Uterus (tissue), 4 donors: ENCODE data around the gene PLA2G4F. TPM values are rescaled to one million over a fixed set of nuclear protein-coding genes. Genes with fewer than 3 reads are reported as not detected.
A peak's percentile ranks its signal among the peaks of the same experiment; 100 is the strongest.

Experiments
- DNase-seq, 2 donors: peaks; one replicate each; pipeline ENCODE4 v3.0.0-alpha.2; 2019 to 2020
- H3K27ac ChIP-seq, 2 donors: fragments of 200-600 bp; sonication (generic); 1 replicate in 1 of 2; 2 replicates in 1 of 2; pipeline ENCODE4 v1.5.1; 2016 to 2018
- H3K27me3 ChIP-seq, 2 donors: fragments of 200-600 bp; sonication (generic); one replicate each; pipeline ENCODE4 v1.5.1; 2018 to 2019; ENCODE audit warnings: control low read depth in 1 of 2
- H3K36me3 ChIP-seq, 2 donors: fragments of 200-600 bp; sonication (generic); one replicate each; pipeline ENCODE4 v1.5.1; 2019; ENCODE audit warnings: control low read depth in 1 of 2
- H3K4me1 ChIP-seq, 2 donors: fragments of 200-600 bp; sonication (generic); one replicate each; pipeline ENCODE4 v1.5.1; 2018 to 2019; ENCODE audit warnings: control low read depth in 1 of 2
- H3K4me3 ChIP-seq, 2 donors: fragments of 200-600 bp; sonication (generic); 1 replicate in 1 of 2; 2 replicates in 1 of 2; pipeline ENCODE4 v1.5.1; 2018 to 2019; ENCODE audit warnings: mild to moderate bottlenecking in 1 of 2
- H3K9me3 ChIP-seq, 2 donors: fragments of 200-600 bp; sonication (generic); one replicate each; pipeline ENCODE4 v1.5.1; 2019; ENCODE audit warnings: control low read depth in 1 of 2
- POLR2A ChIP-seq, 2 donors: fragments of 450-650 bp; IDR thresholded peaks; one replicate each; pipeline ENCODE4 v1.6.1; 2016; ENCODE audit warnings: antibody characterized with exemption in 2 of 2, mild to moderate bottlenecking in 1 of 2, moderate library complexity in 1 of 2
- intact Hi-C: fragments of 100-400 bp; cut with DNase I; formaldehyde crosslinking; loops from one replicate; pipeline ENCODE4 v1.15.1; 2023; ENCODE audit warnings: low total_unique reads
- total RNA-seq, 4 donors: library from RNA; depleted of rRNA in 3 of 4; stranded (reverse); fragments of >200 nt in 3 of 4; gene quantifications; one replicate each; pipeline versions ENCODE4 v1.1.0 to v1.2.4, GENCODE V29; 2014 to 2023
- TF ChIP-seq, protein P1 (sequence below), 4 experiments: fragments of 200-600 bp in 2 of 4; fragments of 450-650 bp in 2 of 4; sonication (generic) in 2 of 4; IDR thresholded peaks; one replicate each; pipeline ENCODE4 v1.5.1; 2016 to 2019; ENCODE audit warnings: antibody characterized with exemption in 4 of 4, mild to moderate bottlenecking in 2 of 4, moderate library complexity in 1 of 4
- donor health status: DM: yes; HTN: yes; CAD: no.

Gene PLA2G4F
- total RNA-seq, 4 donors from 2014 or later = 0.26 to 1.5 (median 0.29) TPM; not detected in 1

DNA sequence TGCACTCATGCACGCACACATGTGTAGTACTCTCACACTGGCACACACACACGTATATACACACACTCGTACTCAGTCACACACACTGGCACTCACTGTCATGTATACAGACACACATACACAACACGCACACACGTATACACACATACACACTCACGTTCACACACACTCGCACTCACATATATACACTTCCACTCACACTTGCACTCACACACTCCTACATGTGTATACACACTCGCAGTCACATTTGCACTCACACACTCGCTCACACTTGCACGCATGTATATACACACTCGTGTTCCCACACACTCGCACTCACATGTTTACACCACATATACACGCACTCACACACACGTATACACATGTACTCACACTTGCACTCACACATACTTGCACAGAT lies 1.5 kb downstream of the PLA2G4F start:
- Histone ChIP-seq H3K36me3 (no peaks in the 10 kb centered on the region), H3K9me3 (no peaks in the 10 kb centered on the region), H3K27me3 (no peaks in the 10 kb centered on the region), H3K4me1 (no peaks in the 10 kb centered on the region), H3K4me3 (no peak overlapping the region), H3K27ac (no peak overlapping the region)
- no peak for TF ChIP-seq POLR2A (IDR thresholded peaks at IDR 0.05)
- TF ChIP-seq, protein P1, sequence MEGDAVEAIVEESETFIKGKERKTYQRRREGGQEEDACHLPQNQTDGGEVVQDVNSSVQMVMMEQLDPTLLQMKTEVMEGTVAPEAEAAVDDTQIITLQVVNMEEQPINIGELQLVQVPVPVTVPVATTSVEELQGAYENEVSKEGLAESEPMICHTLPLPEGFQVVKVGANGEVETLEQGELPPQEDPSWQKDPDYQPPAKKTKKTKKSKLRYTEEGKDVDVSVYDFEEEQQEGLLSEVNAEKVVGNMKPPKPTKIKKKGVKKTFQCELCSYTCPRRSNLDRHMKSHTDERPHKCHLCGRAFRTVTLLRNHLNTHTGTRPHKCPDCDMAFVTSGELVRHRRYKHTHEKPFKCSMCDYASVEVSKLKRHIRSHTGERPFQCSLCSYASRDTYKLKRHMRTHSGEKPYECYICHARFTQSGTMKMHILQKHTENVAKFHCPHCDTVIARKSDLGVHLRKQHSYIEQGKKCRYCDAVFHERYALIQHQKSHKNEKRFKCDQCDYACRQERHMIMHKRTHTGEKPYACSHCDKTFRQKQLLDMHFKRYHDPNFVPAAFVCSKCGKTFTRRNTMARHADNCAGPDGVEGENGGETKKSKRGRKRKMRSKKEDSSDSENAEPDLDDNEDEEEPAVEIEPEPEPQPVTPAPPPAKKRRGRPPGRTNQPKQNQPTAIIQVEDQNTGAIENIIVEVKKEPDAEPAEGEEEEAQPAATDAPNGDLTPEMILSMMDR (IDR thresholded peaks at IDR 0.05) = no peak
- intact Hi-C loops = no loop called here
- DNase-seq = no peak

DNA sequence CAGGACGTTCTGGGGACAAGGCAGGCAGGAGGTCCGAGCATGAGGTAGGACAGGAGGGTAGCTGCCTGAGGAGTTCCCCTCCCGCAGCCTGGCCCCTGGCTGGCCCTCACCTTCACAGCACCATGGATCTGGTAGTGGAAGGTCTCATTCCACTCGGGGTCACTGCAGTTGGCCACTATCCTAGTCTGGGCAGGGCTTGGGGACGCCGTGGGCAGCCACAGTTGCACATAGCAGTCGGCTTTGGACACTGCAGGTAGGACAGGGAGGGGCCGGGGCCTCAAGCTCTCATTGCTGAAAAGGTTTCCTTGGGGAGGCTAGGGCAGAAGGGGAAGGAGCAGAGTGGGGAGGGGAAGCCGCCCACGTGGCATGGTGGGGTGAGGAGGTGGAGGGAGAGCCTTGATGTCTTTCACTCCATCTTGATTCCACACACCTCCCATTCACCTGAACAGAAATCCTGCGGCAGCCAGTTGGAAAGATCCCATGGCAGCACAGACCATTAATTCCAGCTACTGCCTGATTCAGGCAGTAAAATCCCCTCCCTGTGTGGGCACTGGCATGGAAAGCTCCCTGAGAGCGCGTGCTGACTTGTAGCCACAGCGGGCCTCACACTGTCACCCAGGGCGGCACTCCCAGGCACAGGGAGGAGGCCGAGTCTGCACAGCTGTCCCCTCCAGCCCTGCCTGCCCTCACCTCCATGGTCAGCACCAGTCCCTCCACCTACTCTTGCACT lies 2.1 kb downstream of the PLA2G4F start:
- TF ChIP-seq, protein P1 (IDR thresholded peaks at IDR 0.05) = no peak
- no peak for TF ChIP-seq POLR2A (IDR thresholded peaks at IDR 0.05)
- intact Hi-C loops = no loop called here
- Histone ChIP-seq H3K27me3 (no peaks in the 10 kb centered on the region), H3K27ac (no peak overlapping the region), H3K4me3 (no peak overlapping the region), H3K9me3 (no peaks in the 10 kb centered on the region), H3K36me3 (no peaks in the 10 kb centered on the region), H3K4me1 (no peaks in the 10 kb centered on the region)
- DNase-seq = no peak

DNA sequence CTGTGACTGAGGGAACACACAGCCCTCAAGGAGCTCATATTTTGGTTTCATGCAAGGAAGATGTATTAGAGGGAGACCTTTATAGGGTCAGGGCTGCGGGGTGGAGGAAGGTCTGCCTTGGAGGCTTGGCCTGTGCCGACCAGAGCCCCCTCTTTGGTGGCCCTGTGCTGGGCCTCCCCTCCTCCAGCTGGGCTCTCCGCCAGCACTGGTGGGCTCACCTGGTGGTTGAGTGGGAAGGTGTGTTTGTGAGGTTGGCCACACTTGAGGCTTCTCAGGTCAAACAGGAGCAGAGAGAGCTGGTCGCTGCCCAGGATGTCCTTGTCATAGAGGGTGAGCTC lies 2.6 kb downstream of the PLA2G4F start:
- Histone ChIP-seq H3K27me3 (no peaks in the 10 kb centered on the region), H3K27ac (no peak overlapping the region), H3K4me3 (no peak overlapping the region), H3K4me1 (no peaks in the 10 kb centered on the region), H3K36me3 (no peaks in the 10 kb centered on the region), H3K9me3 (no peaks in the 10 kb centered on the region)
- TF ChIP-seq POLR2A (IDR thresholded peaks at IDR 0.05) = no peak
- TF ChIP-seq, protein P1 (IDR thresholded peaks at IDR 0.05) = no peak
- peak in 1 of 2 donors; percentile 11 for DNase-seq
- intact Hi-C loops = no loop called here

DNA sequence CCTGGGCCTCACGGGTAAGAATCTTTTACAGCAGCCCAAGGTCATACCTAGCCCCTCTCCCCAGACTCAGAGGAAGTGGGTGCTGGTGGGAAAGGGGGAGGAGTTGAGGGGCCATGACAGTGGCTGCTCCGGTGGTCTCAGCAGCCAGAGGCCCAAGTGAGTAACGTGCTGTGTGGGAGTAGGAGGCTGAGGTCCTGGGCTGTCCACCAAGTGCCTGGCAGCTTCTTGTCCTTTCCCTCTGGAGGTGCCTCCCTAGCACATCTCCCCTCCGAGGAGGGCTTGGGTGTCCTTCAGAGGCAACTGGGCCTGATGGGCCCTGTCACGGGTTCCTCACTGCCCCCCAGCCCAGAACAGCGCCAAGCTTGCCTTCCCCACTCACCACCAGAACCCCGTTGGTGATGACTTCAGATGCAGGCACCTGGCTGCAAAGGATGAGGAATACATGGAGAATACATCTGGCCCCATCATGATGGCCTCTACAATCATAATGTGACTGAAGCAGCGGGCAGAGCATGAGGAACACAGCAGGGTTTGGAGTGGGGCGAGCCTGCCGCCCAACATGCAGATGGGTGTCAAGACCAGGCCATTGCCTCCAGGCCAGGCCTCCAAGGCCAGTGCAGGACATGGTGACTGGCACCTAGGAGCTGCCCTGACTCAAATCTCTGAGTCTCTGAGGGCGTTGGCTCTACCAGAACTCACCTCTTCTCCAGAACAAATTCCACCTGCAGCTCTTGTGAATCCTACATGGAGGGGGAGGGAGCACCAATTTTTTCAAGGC lies 3.3 kb downstream of the PLA2G4F start:
- Histone ChIP-seq H3K36me3 (no peaks in the 10 kb centered on the region), H3K27me3 (no peaks in the 10 kb centered on the region), H3K27ac (no peak overlapping the region), H3K4me1 (no peaks in the 10 kb centered on the region), H3K4me3 (no peak overlapping the region), H3K9me3 (no peaks in the 10 kb centered on the region)
- no peak for DNase-seq
- TF ChIP-seq, protein P1 (IDR thresholded peaks at IDR 0.05) = no peak
- TF ChIP-seq POLR2A (IDR thresholded peaks at IDR 0.05) = no peak
- intact Hi-C loops = no loop called here
